Cardiac fibroblast (primary cell): ENCODE data around the gene ELF2.
A peak's percentile ranks its signal among the peaks of the same experiment; 100 is the strongest.
"Not testable (repeated sequence)": the region's sequence is repeated elsewhere in the genome, so short reads cannot be mapped to it uniquely, and the experiment has no call there.

Source experiments
- DNase-seq, 2 donors: peaks; one replicate each; pipeline versions ENCODE4 v3.0.0 to v3.0.0-alpha.2; 2010; ENCODE audit warnings: low read depth in 2 of 2
- H3K4me3 ChIP-seq, 2 donors: replicated peaks in 1 of 2; 1 replicate in 1 of 2; 2 replicates in 1 of 2; pipeline ENCODE4 v1.5.1; 2011; ENCODE audit warnings: low read depth in 2 of 2, low read length in 2 of 2, mild to moderate bottlenecking in 2 of 2, moderate library complexity in 1 of 2
- TF ChIP-seq, protein P1 (sequence below): IDR thresholded peaks from one replicate; pipeline ENCODE4 v1.5.1; 2011; ENCODE audit warnings: low read depth, mild to moderate bottlenecking, low read length, inconsistent platforms

Gene ELF2

GRCh38 chr4:139129206-139129605 lies 47.8 kb downstream of the ELF2 start:
- no peak overlapping the region for H3K4me3 ChIP-seq
- peak in 1 of 2 donors; percentile 14 for DNase-seq
- TF ChIP-seq, protein P1, sequence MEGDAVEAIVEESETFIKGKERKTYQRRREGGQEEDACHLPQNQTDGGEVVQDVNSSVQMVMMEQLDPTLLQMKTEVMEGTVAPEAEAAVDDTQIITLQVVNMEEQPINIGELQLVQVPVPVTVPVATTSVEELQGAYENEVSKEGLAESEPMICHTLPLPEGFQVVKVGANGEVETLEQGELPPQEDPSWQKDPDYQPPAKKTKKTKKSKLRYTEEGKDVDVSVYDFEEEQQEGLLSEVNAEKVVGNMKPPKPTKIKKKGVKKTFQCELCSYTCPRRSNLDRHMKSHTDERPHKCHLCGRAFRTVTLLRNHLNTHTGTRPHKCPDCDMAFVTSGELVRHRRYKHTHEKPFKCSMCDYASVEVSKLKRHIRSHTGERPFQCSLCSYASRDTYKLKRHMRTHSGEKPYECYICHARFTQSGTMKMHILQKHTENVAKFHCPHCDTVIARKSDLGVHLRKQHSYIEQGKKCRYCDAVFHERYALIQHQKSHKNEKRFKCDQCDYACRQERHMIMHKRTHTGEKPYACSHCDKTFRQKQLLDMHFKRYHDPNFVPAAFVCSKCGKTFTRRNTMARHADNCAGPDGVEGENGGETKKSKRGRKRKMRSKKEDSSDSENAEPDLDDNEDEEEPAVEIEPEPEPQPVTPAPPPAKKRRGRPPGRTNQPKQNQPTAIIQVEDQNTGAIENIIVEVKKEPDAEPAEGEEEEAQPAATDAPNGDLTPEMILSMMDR, result no peak

DNA sequence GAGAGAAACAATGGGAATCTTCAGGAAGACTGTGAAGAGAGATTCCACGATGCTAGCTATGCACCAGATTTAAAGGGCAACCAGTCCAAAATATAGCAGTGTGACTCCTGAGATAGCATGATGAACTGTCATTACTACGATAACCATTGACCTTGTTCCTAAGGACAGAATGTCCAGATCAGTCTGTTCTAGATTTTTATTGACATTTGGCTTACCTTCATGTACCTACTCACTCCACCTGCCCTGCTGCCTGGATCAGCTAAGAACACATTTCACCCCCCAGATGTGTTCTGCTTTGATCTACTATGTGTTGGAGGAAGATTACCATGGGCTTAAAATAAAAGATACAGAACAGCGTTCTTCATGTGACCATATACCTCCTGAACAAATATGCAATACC lies 50.1 kb downstream of the ELF2 start:
- TF ChIP-seq, protein P1, result no peak
- H3K4me3 ChIP-seq, result no peak overlapping the region
- no peak for DNase-seq

DNA sequence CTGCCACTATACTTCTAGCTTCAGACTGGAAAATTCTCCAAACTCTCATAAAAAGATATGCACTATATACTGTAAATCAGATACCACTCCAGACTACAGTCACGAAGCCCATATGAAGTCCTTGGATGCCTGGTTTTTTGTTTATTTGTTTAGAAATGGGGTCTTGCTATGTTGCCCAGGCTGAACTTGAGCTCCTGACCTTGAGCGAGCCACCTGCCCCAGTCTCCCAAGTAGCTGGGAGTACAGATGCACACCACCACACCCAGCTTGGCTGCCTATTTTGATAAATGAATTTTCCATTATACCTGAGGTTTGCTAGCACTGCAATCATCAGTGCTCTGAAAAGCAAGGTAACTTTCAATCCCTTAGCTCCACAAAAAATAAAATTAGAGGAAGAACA lies 53.1 kb downstream of the ELF2 start:
- DNase-seq, result no peak
- TF ChIP-seq, protein P1, result no peak

GRCh38 chr4:139118365-139118764 lies 58.7 kb downstream of the ELF2 start:
- TF ChIP-seq, protein P1, result no peak
- no peak for DNase-seq
- H3K4me3 ChIP-seq, result no peak overlapping the region

More for the DNA sequence above, 53.1 kb downstream of the ELF2 start:
- H3K4me3 ChIP-seq, result no peak overlapping the region

DNA sequence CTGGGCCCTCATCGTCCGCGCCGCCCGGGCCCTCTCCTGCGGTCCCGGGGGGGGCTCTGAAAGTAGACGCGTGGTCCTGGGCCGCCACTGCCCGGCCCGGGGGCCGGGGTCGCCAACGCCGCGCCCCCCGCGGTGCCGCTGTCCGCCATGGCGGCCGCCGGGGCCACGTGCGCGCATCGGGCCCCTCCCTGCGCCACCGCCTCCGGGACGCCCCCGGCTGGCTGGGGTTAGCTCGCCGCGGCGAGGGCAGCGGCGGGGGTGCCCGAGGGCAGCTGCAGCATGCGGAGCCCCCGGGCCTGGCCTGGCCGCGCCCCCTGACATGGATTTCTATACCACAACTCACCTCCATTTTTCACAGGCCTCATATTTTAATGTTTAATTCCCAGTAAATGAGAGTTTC lies 61.8 kb downstream of the ELF2 start:
- TF ChIP-seq, protein P1, result no peak
- no peak overlapping the region for H3K4me3 ChIP-seq
- no peak for DNase-seq

- H3K4me3 ChIP-seq, DNase-seq: not testable (repeated sequence)
Measured at GRCh38 chr4:139114795-139115194, 62.2 kb downstream of the ELF2 start.

DNA sequence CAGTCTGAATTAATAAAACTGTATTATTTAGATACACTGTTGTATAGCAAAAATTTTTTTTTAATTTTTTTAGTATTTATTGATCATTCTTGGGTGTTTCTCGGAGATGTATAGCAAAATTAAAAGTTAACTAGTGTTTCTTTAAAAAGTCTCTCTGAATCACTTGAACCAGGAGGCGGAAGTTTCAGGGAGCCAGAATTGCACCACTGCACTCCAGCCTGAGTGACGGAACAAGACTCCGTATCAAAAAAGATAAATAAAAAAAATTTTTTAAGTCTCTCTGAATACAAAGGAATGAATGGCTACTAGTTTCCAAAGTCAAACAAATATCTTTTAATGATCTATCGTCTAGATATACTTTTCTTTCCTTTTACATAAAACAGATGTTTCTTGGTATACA lies 64.4 kb downstream of the ELF2 start:
- no peak for DNase-seq
- no peak overlapping the region for H3K4me3 ChIP-seq
- TF ChIP-seq, protein P1, result no peak
